Erythroblast (primary cell): ENCODE measurements around the gene GABARAPL1.

Experiments used
- GATA1 ChIP-seq: IDR thresholded peaks from 2 replicates; pipeline ENCODE4 v1.6.1; 2011; ENCODE audit warnings: low read depth, mild to moderate bottlenecking, control low read depth, low read length, moderate library complexity
- POLR2A ChIP-seq: IDR thresholded peaks from 2 replicates; pipeline ENCODE4 v1.6.1; 2011; ENCODE audit warnings: mild to moderate bottlenecking, low read length

DNA sequence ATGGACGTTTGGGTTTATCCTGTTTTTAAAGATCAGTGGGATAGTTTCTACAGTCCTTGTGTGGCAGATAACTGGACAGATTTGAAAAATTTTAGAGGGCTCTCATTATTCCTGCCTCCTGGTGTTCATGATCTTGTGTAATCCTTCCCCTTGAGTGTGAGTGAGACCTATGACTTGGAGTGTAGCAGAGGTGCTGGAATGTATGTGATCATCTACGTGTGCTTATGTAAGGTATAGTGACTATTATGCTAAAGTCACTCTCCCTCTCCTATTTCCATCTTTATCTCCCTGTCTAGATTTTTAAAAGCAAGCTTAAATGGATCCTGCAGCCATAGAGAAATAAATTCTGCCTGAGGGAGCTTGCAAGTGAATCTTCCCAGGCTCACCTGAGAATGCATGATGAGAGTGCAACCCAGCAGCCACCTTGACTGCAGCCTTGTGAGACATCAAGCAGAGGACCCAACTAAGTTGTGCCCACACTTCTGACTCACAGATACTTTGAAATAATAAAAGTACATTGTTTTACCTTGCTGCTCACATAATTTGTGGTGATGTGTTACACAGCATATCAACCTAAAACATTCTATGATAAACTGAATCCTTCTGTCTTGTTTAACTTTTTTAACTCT, 37.6 kb upstream of the GABARAPL1 start:
- TF ChIP-seq POLR2A, result no peak
- TF ChIP-seq GATA1, result no peak
